AG04449 (cell line): ENCODE results near the gene MEIKIN.

ENCODE experiments used
- CTCF ChIA-PET: fragments of 350-600 bp; formaldehyde crosslinking; extraction: SDS; loops from one replicate; lab custom pipeline; 2021; ENCODE audit warnings: antibody characterized with exemption; lab: Yijun Ruan, JAX
- POLR2A ChIA-PET: fragments of 400-600, 350-600 bp; formaldehyde crosslinking; extraction: SDS; loops from one replicate; lab custom pipeline; 2020; ENCODE audit warnings: antibody characterized with exemption, inconsistent platforms; lab: Yijun Ruan, JAX
- DNase-seq: peaks from one replicate; pipeline ENCODE4 v3.0.0-alpha.2; 2010; ENCODE audit warnings: low read depth, low spot score
- H3K4me3 ChIP-seq: 2 replicates; pipeline ENCODE4 v1.5.1; 2011; ENCODE audit warnings: low read depth, mild to moderate bottlenecking, control low read depth, low read length
- CTCF ChIP-seq: IDR thresholded peaks from one replicate; pipeline ENCODE4 v1.5.1; 2011; ENCODE audit warnings: mild to moderate bottlenecking, moderate library complexity, low read length, control low read depth, inconsistent platforms; ENCODE audit not compliant: insufficient read depth; ENCODE audit errors: missing control alignments

Gene MEIKIN

GRCh38 chr5:131818001-131818724, 127.3 kb downstream of the MEIKIN start:
- CTCF ChIA-PET, result interaction anchor here (1.0 kb wide), 1 partner anchor 190 kb away, joined by 3 read pairs; no protein-coding TSS in a partner anchor
- no peak for TF ChIP-seq CTCF
- POLR2A ChIA-PET, result no interaction called here

GRCh38 chr5:131814990-131815389, 130.5 kb downstream of the MEIKIN start:
- CTCF ChIA-PET, result interaction anchor here (6.2 kb wide), 1 partner anchor 193 kb away, joined by 93 read pairs; no protein-coding TSS in a partner anchor
- no peak for TF ChIP-seq CTCF
- DNase-seq, result peak; percentile 23
- H3K4me3 ChIP-seq, result no peak overlapping the region
- POLR2A ChIA-PET, result interaction anchor here (1.0 kb wide), 1 partner anchor 18 kb away, joined by 4 read pairs; the partner anchor contains the start of gene FNIP1

More at GRCh38 chr5:131818001-131818724, 127.3 kb downstream of the MEIKIN start:
- no peak overlapping the region for H3K4me3 ChIP-seq
- no peak for DNase-seq

- ChIA-PET CTCF (interaction anchor here (1.0 to 6.2 kb wide), 3 partner anchors 12 to 223 kb away, joined by 3 to 93 read pairs (median 5); no protein-coding TSS in a partner anchor), POLR2A (no interaction called here)
- DNase-seq, result no peak
- no peak for TF ChIP-seq CTCF
- no peak overlapping the region for H3K4me3 ChIP-seq
Measured at GRCh38 chr5:131812371-131813160, 132.9 kb downstream of the MEIKIN start.

- ChIA-PET CTCF (interaction anchor here (0.7 to 6.2 kb wide), 9 partner anchors 36 to 252 kb away, joined by 3 to 93 read pairs (median 3); no protein-coding TSS in a partner anchor), POLR2A (interaction anchor here (0.9 kb wide), 1 partner anchor 14 kb away, joined by 4 read pairs; the partner anchor contains the start of gene FNIP1)
- no peak for TF ChIP-seq CTCF
- no peak for DNase-seq
- no peak overlapping the region for H3K4me3 ChIP-seq
Measured at GRCh38 chr5:131810510-131811249, 134.8 kb downstream of the MEIKIN start.

GRCh38 chr5:131796793-131797693, 148.4 kb downstream of the MEIKIN start, which contains the start of gene FNIP1:
FNIP1 (minus strand) TSS chr5:131797017; CDS start chr5:131796921, 96 bp downstream.
- DNase-seq, result peak; percentile 68
- CTCF ChIA-PET, result interaction anchor here (1.0 to 2.0 kb wide), 3 partner anchors 10 to 266 kb away, joined by 3 to 11 read pairs (median 3); no protein-coding TSS in a partner anchor
- POLR2A ChIA-PET, result interaction anchor here (0.6 to 1.3 kb wide), 6 partner anchors 8 to 182 kb away, joined by 3 to 4 read pairs (median 3); no protein-coding TSS in a partner anchor
- H3K4me3 ChIP-seq, result peak within 1 kb of the TSS; percentile 84
- peak; percentile 4 for TF ChIP-seq CTCF
